ENCODE data around the gene IQGAP3.

DNA sequence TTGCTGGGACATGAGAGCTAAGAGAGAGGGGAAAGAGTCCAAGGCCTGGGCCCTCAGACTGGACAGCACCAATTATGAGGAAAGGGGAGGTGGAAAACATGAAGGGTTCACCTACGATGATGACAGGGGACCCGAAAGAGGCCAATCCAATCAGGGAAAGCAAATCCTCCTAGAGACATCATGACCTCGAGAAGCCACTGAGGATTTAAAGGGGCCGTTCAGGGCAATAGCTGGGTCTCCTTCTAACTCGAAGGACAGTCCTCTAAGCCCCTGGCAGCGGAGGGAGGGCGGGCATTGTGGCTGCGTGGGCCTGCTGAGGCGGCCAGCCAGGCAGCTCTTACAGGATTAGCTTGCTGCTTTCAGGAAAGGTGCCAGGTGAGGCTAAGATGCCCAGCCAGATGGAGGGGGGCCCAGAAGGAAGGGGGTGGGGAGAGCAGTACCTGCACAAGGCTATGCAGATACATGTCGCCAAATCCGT lies 79.2 kb downstream of the IQGAP3 start:
- TF ChIP-seq, protein P1, sequence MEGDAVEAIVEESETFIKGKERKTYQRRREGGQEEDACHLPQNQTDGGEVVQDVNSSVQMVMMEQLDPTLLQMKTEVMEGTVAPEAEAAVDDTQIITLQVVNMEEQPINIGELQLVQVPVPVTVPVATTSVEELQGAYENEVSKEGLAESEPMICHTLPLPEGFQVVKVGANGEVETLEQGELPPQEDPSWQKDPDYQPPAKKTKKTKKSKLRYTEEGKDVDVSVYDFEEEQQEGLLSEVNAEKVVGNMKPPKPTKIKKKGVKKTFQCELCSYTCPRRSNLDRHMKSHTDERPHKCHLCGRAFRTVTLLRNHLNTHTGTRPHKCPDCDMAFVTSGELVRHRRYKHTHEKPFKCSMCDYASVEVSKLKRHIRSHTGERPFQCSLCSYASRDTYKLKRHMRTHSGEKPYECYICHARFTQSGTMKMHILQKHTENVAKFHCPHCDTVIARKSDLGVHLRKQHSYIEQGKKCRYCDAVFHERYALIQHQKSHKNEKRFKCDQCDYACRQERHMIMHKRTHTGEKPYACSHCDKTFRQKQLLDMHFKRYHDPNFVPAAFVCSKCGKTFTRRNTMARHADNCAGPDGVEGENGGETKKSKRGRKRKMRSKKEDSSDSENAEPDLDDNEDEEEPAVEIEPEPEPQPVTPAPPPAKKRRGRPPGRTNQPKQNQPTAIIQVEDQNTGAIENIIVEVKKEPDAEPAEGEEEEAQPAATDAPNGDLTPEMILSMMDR (IDR thresholded peaks at IDR 0.05) = no peak
- TF ChIP-seq HOXA7 (CRISPR knock-in tag; IDR thresholded peaks at IDR 0.05) = no peak
- TF ChIP-seq, protein P2, sequence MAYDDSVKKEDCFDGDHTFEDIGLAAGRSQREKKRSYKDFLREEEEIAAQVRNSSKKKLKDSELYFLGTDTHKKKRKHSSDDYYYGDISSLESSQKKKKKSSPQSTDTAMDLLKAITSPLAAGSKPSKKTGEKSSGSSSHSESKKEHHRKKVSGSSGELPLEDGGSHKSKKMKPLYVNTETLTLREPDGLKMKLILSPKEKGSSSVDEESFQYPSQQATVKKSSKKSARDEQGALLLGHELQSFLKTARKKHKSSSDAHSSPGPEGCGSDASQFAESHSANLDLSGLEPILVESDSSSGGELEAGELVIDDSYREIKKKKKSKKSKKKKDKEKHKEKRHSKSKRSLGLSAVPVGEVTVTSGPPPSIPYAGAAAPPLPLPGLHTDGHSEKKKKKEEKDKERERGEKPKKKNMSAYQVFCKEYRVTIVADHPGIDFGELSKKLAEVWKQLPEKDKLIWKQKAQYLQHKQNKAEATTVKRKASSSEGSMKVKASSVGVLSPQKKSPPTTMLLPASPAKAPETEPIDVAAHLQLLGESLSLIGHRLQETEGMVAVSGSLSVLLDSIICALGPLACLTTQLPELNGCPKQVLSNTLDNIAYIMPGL (CRISPR knock-in tag; IDR thresholded peaks at IDR 0.05; ENCODE audit: borderline replicate concordance) = no peak
- TF ChIP-seq RAD21 (conservative IDR thresholded peaks at IDR 0.05 in 1 of 2, IDR thresholded peaks at IDR 0.05 in 1 of 2) = no peak
- TF ChIP-seq, protein P3, sequence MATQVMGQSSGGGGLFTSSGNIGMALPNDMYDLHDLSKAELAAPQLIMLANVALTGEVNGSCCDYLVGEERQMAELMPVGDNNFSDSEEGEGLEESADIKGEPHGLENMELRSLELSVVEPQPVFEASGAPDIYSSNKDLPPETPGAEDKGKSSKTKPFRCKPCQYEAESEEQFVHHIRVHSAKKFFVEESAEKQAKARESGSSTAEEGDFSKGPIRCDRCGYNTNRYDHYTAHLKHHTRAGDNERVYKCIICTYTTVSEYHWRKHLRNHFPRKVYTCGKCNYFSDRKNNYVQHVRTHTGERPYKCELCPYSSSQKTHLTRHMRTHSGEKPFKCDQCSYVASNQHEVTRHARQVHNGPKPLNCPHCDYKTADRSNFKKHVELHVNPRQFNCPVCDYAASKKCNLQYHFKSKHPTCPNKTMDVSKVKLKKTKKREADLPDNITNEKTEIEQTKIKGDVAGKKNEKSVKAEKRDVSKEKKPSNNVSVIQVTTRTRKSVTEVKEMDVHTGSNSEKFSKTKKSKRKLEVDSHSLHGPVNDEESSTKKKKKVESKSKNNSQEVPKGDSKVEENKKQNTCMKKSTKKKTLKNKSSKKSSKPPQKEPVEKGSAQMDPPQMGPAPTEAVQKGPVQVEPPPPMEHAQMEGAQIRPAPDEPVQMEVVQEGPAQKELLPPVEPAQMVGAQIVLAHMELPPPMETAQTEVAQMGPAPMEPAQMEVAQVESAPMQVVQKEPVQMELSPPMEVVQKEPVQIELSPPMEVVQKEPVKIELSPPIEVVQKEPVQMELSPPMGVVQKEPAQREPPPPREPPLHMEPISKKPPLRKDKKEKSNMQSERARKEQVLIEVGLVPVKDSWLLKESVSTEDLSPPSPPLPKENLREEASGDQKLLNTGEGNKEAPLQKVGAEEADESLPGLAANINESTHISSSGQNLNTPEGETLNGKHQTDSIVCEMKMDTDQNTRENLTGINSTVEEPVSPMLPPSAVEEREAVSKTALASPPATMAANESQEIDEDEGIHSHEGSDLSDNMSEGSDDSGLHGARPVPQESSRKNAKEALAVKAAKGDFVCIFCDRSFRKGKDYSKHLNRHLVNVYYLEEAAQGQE (IDR thresholded peaks at IDR 0.05) = no peak
- TF ChIP-seq MAFK (IDR thresholded peaks at IDR 0.05; ENCODE audit: partially characterized antibody) = no peak
